ENCODE results near the gene TTLL8. TPM values are rescaled to one million over a fixed set of nuclear protein-coding genes. Genes with fewer than 3 reads are reported as not detected.

TTLL8 gene
- total and polyA plus RNA-seq, 2 donors (not counting 1 experiment from before 2014, with no cell fraction given) = not detected

DNA sequence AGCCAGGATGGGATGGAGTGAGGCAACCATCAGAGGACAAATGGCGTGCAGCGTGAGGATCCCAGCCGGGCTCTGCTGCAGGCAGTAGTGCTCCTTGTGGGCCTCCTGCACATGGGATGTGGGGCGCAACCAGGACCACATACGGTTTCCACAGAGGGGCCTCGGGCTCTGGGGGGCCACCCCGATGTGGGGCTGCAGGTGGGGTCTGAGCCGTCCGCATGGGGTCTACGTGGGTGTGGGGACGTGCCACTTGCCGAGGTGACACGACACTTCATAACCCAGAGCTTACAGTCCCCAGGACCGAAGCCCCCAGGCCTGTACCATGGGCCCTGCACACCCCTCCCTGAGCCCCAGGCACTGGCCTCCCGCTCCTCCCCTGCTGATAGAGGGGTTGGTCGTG, 10.8 kb downstream of the TTLL8 start:
- Histone ChIP-seq H3K9me3 (ENCODE audit: control insufficient read depth, insufficient read depth, low read depth, low read length) (no peaks in the 10 kb centered on the region), H3K27me3 (ENCODE audit: control insufficient read depth, insufficient read depth, low read length) (peaks cover 4% of the 10 kb centered on the region), H4K20me1 (ENCODE audit: control insufficient read depth, extremely low read depth, insufficient read depth, low read length) (no peaks in the 10 kb centered on the region), H3K4me2 (ENCODE audit: extremely low read depth, insufficient read depth, low read length) (no peak overlapping the region), H3K4me1 (ENCODE audit: control insufficient read depth, extremely low read depth, insufficient read depth, low read length) (no peaks in the 10 kb centered on the region), H3K36me3 (ENCODE audit: control insufficient read depth, insufficient read depth, low read length) (no peaks in the 10 kb centered on the region), H2AFZ (ENCODE audit: low read length) (no peak overlapping the region), H3K79me2 (ENCODE audit: control insufficient read depth, insufficient read depth, low read length) (no peaks in the 10 kb centered on the region), H3K4me3 (replicated peaks in 1 of 4; ENCODE audit: control extremely low read depth in 1 of 4, insufficient read depth in 1 of 4, low read depth in 3 of 4, low read length in 4 of 4) (no peak overlapping the region), H3K9ac (ENCODE audit: insufficient read depth, low read length) (no peak overlapping the region), H3K27ac (ENCODE audit: insufficient read depth, low read length) (no peak overlapping the region)
- no peak for DNase-seq (ENCODE audit: low read depth in 2 of 2)
- TF ChIP-seq, protein P1, sequence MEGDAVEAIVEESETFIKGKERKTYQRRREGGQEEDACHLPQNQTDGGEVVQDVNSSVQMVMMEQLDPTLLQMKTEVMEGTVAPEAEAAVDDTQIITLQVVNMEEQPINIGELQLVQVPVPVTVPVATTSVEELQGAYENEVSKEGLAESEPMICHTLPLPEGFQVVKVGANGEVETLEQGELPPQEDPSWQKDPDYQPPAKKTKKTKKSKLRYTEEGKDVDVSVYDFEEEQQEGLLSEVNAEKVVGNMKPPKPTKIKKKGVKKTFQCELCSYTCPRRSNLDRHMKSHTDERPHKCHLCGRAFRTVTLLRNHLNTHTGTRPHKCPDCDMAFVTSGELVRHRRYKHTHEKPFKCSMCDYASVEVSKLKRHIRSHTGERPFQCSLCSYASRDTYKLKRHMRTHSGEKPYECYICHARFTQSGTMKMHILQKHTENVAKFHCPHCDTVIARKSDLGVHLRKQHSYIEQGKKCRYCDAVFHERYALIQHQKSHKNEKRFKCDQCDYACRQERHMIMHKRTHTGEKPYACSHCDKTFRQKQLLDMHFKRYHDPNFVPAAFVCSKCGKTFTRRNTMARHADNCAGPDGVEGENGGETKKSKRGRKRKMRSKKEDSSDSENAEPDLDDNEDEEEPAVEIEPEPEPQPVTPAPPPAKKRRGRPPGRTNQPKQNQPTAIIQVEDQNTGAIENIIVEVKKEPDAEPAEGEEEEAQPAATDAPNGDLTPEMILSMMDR (conservative IDR thresholded peaks at IDR 0.05 in 1 of 2, IDR thresholded peaks at IDR 0.05 in 1 of 2; ENCODE audit: low read depth in 1 of 2, low read length in 2 of 2) = no peak
- TF ChIP-seq EZH2 (IDR thresholded peaks at IDR 0.05; ENCODE audit: low read length, missing control alignments) = no peak

DNA sequence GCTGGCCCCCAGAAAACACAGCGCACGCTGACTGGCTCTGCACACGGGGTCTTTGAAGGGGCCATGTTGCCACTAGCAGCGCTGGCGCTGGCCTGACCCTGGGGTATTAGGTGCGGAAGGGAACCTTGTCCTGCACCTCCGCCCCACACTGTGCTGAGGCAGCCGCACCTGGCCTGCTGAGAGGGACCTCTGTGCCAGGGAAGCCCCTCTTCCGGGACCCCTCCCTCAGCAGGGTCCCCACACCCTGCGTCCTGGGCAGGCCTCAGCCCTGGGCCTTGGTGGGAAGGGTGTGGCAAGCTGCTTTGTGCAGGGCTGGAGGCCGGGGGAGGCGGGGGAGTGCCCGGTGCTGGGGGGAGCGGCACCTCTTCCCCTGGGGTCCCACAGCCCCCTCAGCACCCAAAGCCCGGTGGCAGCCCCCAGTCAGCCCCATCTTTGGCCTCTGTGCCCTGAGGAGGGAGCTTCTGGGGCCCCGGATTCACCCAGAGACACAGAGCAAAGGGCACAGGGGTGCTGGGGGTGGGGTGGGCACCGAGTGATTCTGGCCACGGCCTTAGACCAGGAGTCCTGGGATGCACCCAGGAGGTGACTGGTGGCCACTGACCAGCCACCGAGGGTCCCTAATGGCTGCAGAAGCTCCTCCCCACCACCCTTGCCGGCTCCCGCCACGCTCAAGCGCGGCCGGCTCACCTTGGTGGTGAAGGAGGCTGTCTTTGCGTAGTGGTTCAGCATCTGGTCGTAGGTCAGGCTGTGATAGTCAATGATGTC, 11.4 kb downstream of the TTLL8 start:
- Histone ChIP-seq H3K4me2 (ENCODE audit: extremely low read depth, insufficient read depth, low read length) (no peak overlapping the region), H3K27ac (ENCODE audit: insufficient read depth, low read length) (no peak overlapping the region), H3K9ac (ENCODE audit: insufficient read depth, low read length) (no peak overlapping the region), H2AFZ (ENCODE audit: low read length) (no peak overlapping the region), H4K20me1 (ENCODE audit: control insufficient read depth, extremely low read depth, insufficient read depth, low read length) (no peaks in the 10 kb centered on the region), H3K79me2 (ENCODE audit: control insufficient read depth, insufficient read depth, low read length) (no peaks in the 10 kb centered on the region), H3K9me3 (ENCODE audit: control insufficient read depth, insufficient read depth, low read depth, low read length) (no peaks in the 10 kb centered on the region), H3K4me1 (ENCODE audit: control insufficient read depth, extremely low read depth, insufficient read depth, low read length) (no peaks in the 10 kb centered on the region), H3K27me3 (ENCODE audit: control insufficient read depth, insufficient read depth, low read length) (peaks cover 4% of the 10 kb centered on the region), H3K4me3 (replicated peaks in 1 of 4; ENCODE audit: control extremely low read depth in 1 of 4, insufficient read depth in 1 of 4, low read depth in 3 of 4, low read length in 4 of 4) (no peak overlapping the region), H3K36me3 (ENCODE audit: control insufficient read depth, insufficient read depth, low read length) (no peaks in the 10 kb centered on the region)
- DNase-seq (ENCODE audit: low read depth in 2 of 2) = no peak
- TF ChIP-seq, protein P1 (conservative IDR thresholded peaks at IDR 0.05 in 1 of 2, IDR thresholded peaks at IDR 0.05 in 1 of 2; ENCODE audit: low read depth in 1 of 2, low read length in 2 of 2) = no peak
- no peak for TF ChIP-seq EZH2 (IDR thresholded peaks at IDR 0.05; ENCODE audit: low read length, missing control alignments)

DNA sequence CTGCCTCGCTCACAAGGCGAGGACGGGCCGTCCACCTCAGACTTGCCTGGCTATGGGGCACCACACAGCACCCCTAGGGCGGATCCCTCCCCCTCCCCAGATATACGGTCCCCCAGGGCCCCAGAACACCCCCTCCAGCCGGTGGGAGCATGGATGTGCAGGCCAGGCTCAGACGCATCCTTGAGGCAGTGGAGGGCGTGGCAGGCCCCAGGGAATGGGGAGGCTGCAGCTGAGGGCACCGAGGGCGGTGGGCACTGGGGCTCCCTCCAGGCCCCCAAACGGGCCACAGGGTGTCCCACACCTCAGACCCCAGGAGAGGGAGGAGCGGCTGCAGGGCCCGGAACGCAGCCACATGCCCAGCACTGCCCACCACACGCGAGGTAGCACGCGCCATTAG, 12.1 kb downstream of the TTLL8 start:
- Histone ChIP-seq H3K27ac (ENCODE audit: insufficient read depth, low read length) (no peak overlapping the region), H3K4me2 (ENCODE audit: extremely low read depth, insufficient read depth, low read length) (no peak overlapping the region), H3K9me3 (ENCODE audit: control insufficient read depth, insufficient read depth, low read depth, low read length) (no peaks in the 10 kb centered on the region), H4K20me1 (ENCODE audit: control insufficient read depth, extremely low read depth, insufficient read depth, low read length) (no peaks in the 10 kb centered on the region), H3K79me2 (ENCODE audit: control insufficient read depth, insufficient read depth, low read length) (no peaks in the 10 kb centered on the region), H3K9ac (ENCODE audit: insufficient read depth, low read length) (no peak overlapping the region), H3K27me3 (ENCODE audit: control insufficient read depth, insufficient read depth, low read length) (peaks cover 4% of the 10 kb centered on the region), H3K36me3 (ENCODE audit: control insufficient read depth, insufficient read depth, low read length) (no peaks in the 10 kb centered on the region), H3K4me3 (replicated peaks in 1 of 4; ENCODE audit: control extremely low read depth in 1 of 4, insufficient read depth in 1 of 4, low read depth in 3 of 4, low read length in 4 of 4) (no peak overlapping the region), H3K4me1 (ENCODE audit: control insufficient read depth, extremely low read depth, insufficient read depth, low read length) (no peaks in the 10 kb centered on the region), H2AFZ (ENCODE audit: low read length) (no peak overlapping the region)
- TF ChIP-seq, protein P1 (conservative IDR thresholded peaks at IDR 0.05 in 1 of 2, IDR thresholded peaks at IDR 0.05 in 1 of 2; ENCODE audit: low read depth in 1 of 2, low read length in 2 of 2) = no peak
- no peak for TF ChIP-seq EZH2 (IDR thresholded peaks at IDR 0.05; ENCODE audit: low read length, missing control alignments)
- DNase-seq (ENCODE audit: low read depth in 2 of 2) = no peak

All from fibroblast of lung (primary cell).